ENCODE data around the gene MAP7D3.
"Not testable (repeated sequence)": the region's sequence is repeated elsewhere in the genome, so short reads cannot be mapped to it uniquely, and the experiment has no call there.

Gene MAP7D3

GRCh38 chrX:136251041-136251991 is at the start of gene MAP7D3:
MAP7D3 (minus strand) TSS chrX:136251400; CDS start chrX:136251358, 42 bp downstream.
- DNase-seq, result peak; percentile 19

GRCh38 chrX:136300721-136301120 is 49.5 kb upstream of the MAP7D3 start, which contains the start of gene ADGRG4:
ADGRG4 (plus strand) TSS chrX:136300963; CDS start chrX:136308778, 7,815 bp downstream.
- not testable (repeated sequence) for DNase-seq

- no peak for DNase-seq
Observed at GRCh38 chrX:136295380-136295779, 44.2 kb upstream of the MAP7D3 start.

- no peak for DNase-seq
Observed at GRCh38 chrX:136292656-136293055, 41.5 kb upstream of the MAP7D3 start.

GRCh38 chrX:136291824-136292223 is 40.6 kb upstream of the MAP7D3 start:
- DNase-seq, result no peak

GRCh38 chrX:136286375-136286774 is 35.2 kb upstream of the MAP7D3 start:
- not testable (repeated sequence) for DNase-seq

GRCh38 chrX:136275553-136275952 is 24.4 kb upstream of the MAP7D3 start:
- no peak for DNase-seq

- DNase-seq, result no peak
Observed at GRCh38 chrX:136273986-136274385, 22.8 kb upstream of the MAP7D3 start.

GRCh38 chrX:136272325-136272724 is 21.1 kb upstream of the MAP7D3 start:
- DNase-seq, result no peak

GRCh38 chrX:136271300-136271699 is 20.1 kb upstream of the MAP7D3 start:
- no peak for DNase-seq

- no peak for DNase-seq
Observed at GRCh38 chrX:136269921-136270320, 18.7 kb upstream of the MAP7D3 start.

GRCh38 chrX:136268051-136269048 is 17.1 kb upstream of the MAP7D3 start:
- no peak for DNase-seq

GRCh38 chrX:136266828-136267227 is 15.6 kb upstream of the MAP7D3 start:
- DNase-seq, result no peak

- DNase-seq, result no peak
Observed at GRCh38 chrX:136262812-136263315, 11.7 kb upstream of the MAP7D3 start.

- no peak for DNase-seq
Observed at GRCh38 chrX:136262243-136262642, 11.0 kb upstream of the MAP7D3 start.

GRCh38 chrX:136261321-136261720 is 10.1 kb upstream of the MAP7D3 start:
- DNase-seq, result no peak

GRCh38 chrX:136260776-136261175 is 9.6 kb upstream of the MAP7D3 start:
- DNase-seq, result no peak

- no peak for DNase-seq
Observed at GRCh38 chrX:136259543-136259942, 8.3 kb upstream of the MAP7D3 start.

GRCh38 chrX:136258951-136259350 is 7.8 kb upstream of the MAP7D3 start:
- DNase-seq, result no peak

GRCh38 chrX:136256026-136256425 is 4.8 kb upstream of the MAP7D3 start:
- DNase-seq, result no peak

GRCh38 chrX:136255541-136255940 is 4.3 kb upstream of the MAP7D3 start:
- no peak for DNase-seq

GRCh38 chrX:136250191-136251040 is 784 bp downstream of the MAP7D3 start:
- no peak for DNase-seq
